NAMALWA (cell line): ENCODE measurements around the gene RDM1.

ENCODE experiments used
- DNase-seq: peaks from one replicate; pipeline ENCODE4 v3.0.0-alpha.2; 2015; ENCODE audit warnings: low spot score

RDM1 gene

GRCh38 chr17:35932586-35932985 is 2.0 kb upstream of the RDM1 start:
- no peak for DNase-seq

- no peak for DNase-seq
Measured at GRCh38 chr17:35931794-35932425, 1.3 kb upstream of the RDM1 start.

GRCh38 chr17:35927714-35928113 is 2.9 kb downstream of the RDM1 start:
- no peak for DNase-seq

- no peak for DNase-seq
Measured at GRCh38 chr17:35923609-35924114, 6.9 kb downstream of the RDM1 start.

- DNase-seq = no peak
Measured at GRCh38 chr17:35920229-35920628, 10.3 kb downstream of the RDM1 start.

GRCh38 chr17:35918665-35919064 is 11.9 kb downstream of the RDM1 start:
- no peak for DNase-seq

GRCh38 chr17:35917519-35918213 is 12.9 kb downstream of the RDM1 start:
- no peak for DNase-seq

- DNase-seq = no peak
Measured at GRCh38 chr17:35915153-35915964, 15.2 kb downstream of the RDM1 start.

GRCh38 chr17:35914354-35914753 is 16.2 kb downstream of the RDM1 start:
- DNase-seq = no peak

GRCh38 chr17:35913609-35914008 is 17.0 kb downstream of the RDM1 start:
- DNase-seq = no peak

- DNase-seq = no peak
Measured at GRCh38 chr17:35912942-35913341, 17.6 kb downstream of the RDM1 start.

GRCh38 chr17:35912339-35912912 is 18.1 kb downstream of the RDM1 start:
- DNase-seq = no peak

- no peak for DNase-seq
Measured at GRCh38 chr17:35909408-35909807, 21.2 kb downstream of the RDM1 start.

- no peak for DNase-seq
Measured at GRCh38 chr17:35907691-35908090, 22.9 kb downstream of the RDM1 start.

GRCh38 chr17:35906926-35907637 is 23.5 kb downstream of the RDM1 start:
- DNase-seq = no peak

GRCh38 chr17:35906191-35906925 is 24.2 kb downstream of the RDM1 start:
- DNase-seq = no peak

GRCh38 chr17:35903451-35903850 is 27.1 kb downstream of the RDM1 start:
- no peak for DNase-seq

- no peak for DNase-seq
Measured at GRCh38 chr17:35901631-35902175, 28.9 kb downstream of the RDM1 start.

GRCh38 chr17:35900708-35901480 is 29.7 kb downstream of the RDM1 start:
- DNase-seq = no peak

- no peak for DNase-seq
Measured at GRCh38 chr17:35900280-35900679, 30.3 kb downstream of the RDM1 start.
